Measurements from ENCODE around the gene ZNF362. TPM values are rescaled to one million over a fixed set of nuclear protein-coding genes. Genes with fewer than 3 reads are reported as not detected.

ZNF362 gene
- total RNA-seq, 2 donors from 2014 or later: 8.9 to 9.8 TPM

- H3K9me3 ChIP-seq: no peaks in the 10 kb centered on the region
- TF ChIP-seq CTCF (IDR thresholded peaks at IDR 0.05): no peak
Measured at GRCh38 chr1:33324677-33325575, 68.6 kb downstream of the ZNF362 start.

GRCh38 chr1:33326785-33327184, 70.5 kb downstream of the ZNF362 start:
- intact Hi-C loops (cut with DNase I): no loop called here
- H3K27ac ChIP-seq: no peak overlapping the region
- no peak overlapping the region for H3K4me3 ChIP-seq
- no peaks in the 10 kb centered on the region for H3K9me3 ChIP-seq
- no peak overlapping the region for H3K9ac ChIP-seq (ENCODE audit: low read depth in 2 of 2, low read length in 2 of 2)
- no peaks in the 10 kb centered on the region for H3K4me1 ChIP-seq
- H3K27me3 ChIP-seq: no peaks in the 10 kb centered on the region
- TF ChIP-seq CTCF (IDR thresholded peaks at IDR 0.05): no peak
- DNase-seq: no peak
- peaks cover 43% of the 10 kb centered on the region for H3K36me3 ChIP-seq

More at GRCh38 chr1:33324677-33325575, 68.6 kb downstream of the ZNF362 start:
- no peak for DNase-seq
- H3K27ac ChIP-seq: no peak overlapping the region
- H3K9ac ChIP-seq (ENCODE audit: low read depth in 2 of 2, low read length in 2 of 2): no peak overlapping the region
- intact Hi-C loops (cut with DNase I): no loop called here
- H3K36me3 ChIP-seq: peaks cover 35% of the 10 kb centered on the region
- no peaks in the 10 kb centered on the region for H3K4me1 ChIP-seq
- H3K4me3 ChIP-seq: no peak overlapping the region
- no peaks in the 10 kb centered on the region for H3K27me3 ChIP-seq

GRCh38 chr1:33327587-33328325, 71.5 kb downstream of the ZNF362 start:
- H3K27ac ChIP-seq: no peak overlapping the region
- no peaks in the 10 kb centered on the region for H3K4me1 ChIP-seq

GRCh38 chr1:33328817-33329216, 72.5 kb downstream of the ZNF362 start:
- no peaks in the 10 kb centered on the region for H3K4me1 ChIP-seq

More at GRCh38 chr1:33327587-33328325, 71.5 kb downstream of the ZNF362 start:
- Histone ChIP-seq H3K36me3 (peaks cover 43% of the 10 kb centered on the region), H3K9ac (ENCODE audit: low read depth in 2 of 2, low read length in 2 of 2) (no peak overlapping the region), H3K4me3 (no peak overlapping the region), H3K9me3 (no peaks in the 10 kb centered on the region), H3K27me3 (no peaks in the 10 kb centered on the region)
- intact Hi-C loops (cut with DNase I): no loop called here
- no peak for TF ChIP-seq CTCF (IDR thresholded peaks at IDR 0.05)
- no peak for DNase-seq

More at GRCh38 chr1:33328817-33329216, 72.5 kb downstream of the ZNF362 start:
- no peaks in the 10 kb centered on the region for H3K9me3 ChIP-seq
- H3K4me3 ChIP-seq: no peak overlapping the region
- H3K36me3 ChIP-seq: peaks cover 41% of the 10 kb centered on the region
- no peak overlapping the region for H3K9ac ChIP-seq (ENCODE audit: low read depth in 2 of 2, low read length in 2 of 2)
- no peaks in the 10 kb centered on the region for H3K27me3 ChIP-seq
- intact Hi-C loops (cut with DNase I): no loop called here
- no peak overlapping the region for H3K27ac ChIP-seq
- DNase-seq: no peak
- no peak for TF ChIP-seq CTCF (IDR thresholded peaks at IDR 0.05)

Data from colonic mucosa (tissue), 4 donors.